CD14-positive monocyte (primary cell): Measurements from ENCODE around the gene CFAP299. TPM values are rescaled to one million over a fixed set of nuclear protein-coding genes. Genes with fewer than 3 reads are reported as not detected.

Experiments
- DNase-seq, 3 donors: peaks; one replicate each; pipeline ENCODE4 v3.0.0-alpha.2; 2011 to 2022
- H2AFZ ChIP-seq: 2 replicates; pipeline ENCODE4 v1.6.0; 2012; ENCODE audit warnings: mild to moderate bottlenecking, low read depth, low read length, inconsistent platforms; ENCODE audit not compliant: insufficient read depth, poor library complexity, severe bottlenecking
- H3K27ac ChIP-seq, 2 donors: 1 replicate in 1 of 2; 2 replicates in 1 of 2; pipeline ENCODE4 v1.5.1; 2012 to 2013; ENCODE audit warnings: low read length in 2 of 2, control low read depth in 1 of 2, inconsistent platforms in 1 of 2, low read depth in 1 of 2, mild to moderate bottlenecking in 1 of 2
- H3K27me3 ChIP-seq, 2 donors: one replicate each; pipeline versions ENCODE4 v1.6.0 to v1.6.1; 2011 to 2013; ENCODE audit warnings: low read length in 2 of 2; ENCODE audit not compliant: control insufficient read depth in 2 of 2, insufficient read depth in 2 of 2
- H3K36me3 ChIP-seq, 2 donors: replicated peaks in 1 of 2; 1 replicate in 1 of 2; 2 replicates in 1 of 2; pipeline versions ENCODE4 v1.5.1 to v1.6.1; 2012 to 2013; ENCODE audit warnings: low read length in 2 of 2, control low read depth in 1 of 2, inconsistent platforms in 1 of 2, mild to moderate bottlenecking in 1 of 2; ENCODE audit not compliant: insufficient read depth in 2 of 2, control insufficient read depth in 1 of 2
- H3K4me1 ChIP-seq, 2 donors: 1 replicate in 1 of 2; 2 replicates in 1 of 2; pipeline versions ENCODE4 v1.5.1 to v1.6.1; 2012 to 2013; ENCODE audit warnings: low read length in 2 of 2, control low read depth in 1 of 2, inconsistent platforms in 1 of 2, mild to moderate bottlenecking in 1 of 2, moderate library complexity in 1 of 2; ENCODE audit not compliant: insufficient read depth in 2 of 2, control insufficient read depth in 1 of 2
- H3K4me2 ChIP-seq: replicated peaks from 2 replicates; pipeline ENCODE3; 2012; ENCODE audit warnings: low read length, moderate library complexity, mild to moderate bottlenecking; ENCODE audit not compliant: poor library complexity, severe bottlenecking; ENCODE audit errors: extremely low read depth
- H3K4me3 ChIP-seq, 3 experiments: fragments of 200-600 bp in 1 of 3; sonication (generic) in 1 of 3; replicated peaks in 1 of 3; 1 replicate in 2 of 3; 2 replicates in 1 of 3; pipeline ENCODE4 v1.5.1; 2011 to 2013; ENCODE audit warnings: low read length in 3 of 3, mild to moderate bottlenecking in 3 of 3, control low read depth in 2 of 3, low read depth in 2 of 3, inconsistent platforms in 1 of 3, moderate library complexity in 1 of 3
- H3K79me2 ChIP-seq: 2 replicates; pipeline ENCODE4 v1.6.0; 2012; ENCODE audit warnings: mild to moderate bottlenecking, control low read depth, inconsistent platforms, low read length, moderate library complexity; ENCODE audit not compliant: insufficient read depth
- H3K9ac ChIP-seq: 2 replicates; pipeline ENCODE4 v1.6.0; 2017; ENCODE audit warnings: low read length, mild to moderate bottlenecking; ENCODE audit not compliant: insufficient read depth, poor library complexity, severe bottlenecking
- H3K9me3 ChIP-seq, 2 donors: replicated peaks in 1 of 2; 1 replicate in 1 of 2; 2 replicates in 1 of 2; pipeline versions ENCODE4 v1.5.1 to v1.6.1; 2012 to 2013; ENCODE audit warnings: low read length in 2 of 2, control low read depth in 1 of 2; ENCODE audit not compliant: control insufficient read depth in 1 of 2, insufficient read depth in 1 of 2
- H4K20me1 ChIP-seq: 2 replicates; pipeline ENCODE4 v1.6.0; 2012; ENCODE audit warnings: mild to moderate bottlenecking, low read length, control low read depth, moderate library complexity; ENCODE audit not compliant: insufficient read depth
- H3K27ac Mint-ChIP-seq, 7 donors: one replicate each; pipeline ENCODE4 v1.8.0; 2020; ENCODE audit warnings: mild to moderate bottlenecking in 7 of 7, mixed read lengths in 7 of 7, moderate library complexity in 6 of 7, inconsistent platforms in 2 of 7
- H3K27me3 Mint-ChIP-seq, 3 donors: one replicate each; pipeline ENCODE4 v1.8.0; 2021 to 2022; ENCODE audit warnings: low read depth in 3 of 3, mild to moderate bottlenecking in 3 of 3, mixed read lengths in 3 of 3, moderate library complexity in 3 of 3, inconsistent platforms in 1 of 3
- H3K36me3 Mint-ChIP-seq, 2 donors: one replicate each; pipeline ENCODE4 v1.8.0; 2020; ENCODE audit warnings: mixed read lengths in 2 of 2, inconsistent platforms in 1 of 2, mild to moderate bottlenecking in 1 of 2
- H3K4me1 Mint-ChIP-seq: one replicate; pipeline ENCODE4 v1.8.0; 2020; ENCODE audit warnings: mild to moderate bottlenecking, mixed read lengths
- H3K4me3 Mint-ChIP-seq, 2 donors: one replicate each; pipeline ENCODE4 v1.8.0; 2020; ENCODE audit warnings: mild to moderate bottlenecking in 2 of 2, mixed read lengths in 2 of 2, moderate library complexity in 1 of 2
- H3K9me3 Mint-ChIP-seq, 7 donors: one replicate each; pipeline ENCODE4 v1.8.0; 2020 to 2022; ENCODE audit warnings: mixed read lengths in 7 of 7, mild to moderate bottlenecking in 6 of 7, moderate library complexity in 6 of 7, inconsistent platforms in 2 of 7
- CTCF ChIP-seq: fragments of 200-600 bp; IDR thresholded peaks from one replicate; pipeline ENCODE4 v1.8.0; 2022; ENCODE audit warnings: antibody characterized with exemption, mild to moderate bottlenecking
- WGBS: methylation state at CpG from one replicate; pipeline ENCODE4 v1.1.5; 2013; ENCODE audit warnings: missing lambda C conversion rate; ENCODE audit not compliant: insufficient coverage; 5-methylcytosine and 5-hydroxymethylcytosine counted together
- intact Hi-C, 2 donors: fragments of 100-400 bp; cut with micrococcal nuclease; formaldehyde crosslinking; loops; one replicate each; pipeline versions ENCODE4 v1.15.0 to v1.15.1; 2023
- polyA plus RNA-seq, 3 donors: library from polyadenylated mRNA; depleted of rRNA in 1 of 3; unstranded in 2 of 3; stranded (reverse) in 1 of 3; fragments of 300-500 nt in 2 of 3; fragments of >200 nt in 1 of 3; fragmentation: Illumina TruSeq in 2 of 3; gene quantifications; 1 replicate in 2 of 3; 2 replicates in 1 of 3; pipeline ENCODE4 v1.2.3, GENCODE V29; 2012 to 2021

Gene CFAP299
- polyA plus RNA-seq, 3 donors: not detected

GRCh38 chr4:80539190-80539589 lies 203.7 kb downstream of the CFAP299 start:
- intact Hi-C loops: no loop called here
- Histone ChIP-seq H3K36me3 (no peaks in the 10 kb centered on the region), H3K4me1 (no peaks in the 10 kb centered on the region), H3K27me3 (no peaks in the 10 kb centered on the region), H3K9ac (no peak overlapping the region), H3K27ac (no peak overlapping the region), H3K4me3 (no peak overlapping the region), H4K20me1 (no peaks in the 10 kb centered on the region), H3K79me2 (no peaks in the 10 kb centered on the region), H2AFZ (no peak overlapping the region), H3K9me3 (no peaks in the 10 kb centered on the region), H3K4me2 (no peak overlapping the region)
- peaks cover 0 to 2% (median 0%) of the 10 kb centered on the region in 3 donors for H3K27me3 Mint-ChIP-seq
- DNase-seq: no peak
- no peak overlapping the region for H3K4me3 Mint-ChIP-seq
- H3K9me3 Mint-ChIP-seq: peaks cover 0 to 9% (median 2%) of the 10 kb centered on the region in 7 donors
- no peaks in the 10 kb centered on the region for H3K36me3 Mint-ChIP-seq
- WGBS: 78% methylated on average over 2 of the region's 3 CpGs
- TF ChIP-seq CTCF: no peak
- H3K27ac Mint-ChIP-seq: no peak overlapping the region
- no peaks in the 10 kb centered on the region for H3K4me1 Mint-ChIP-seq

GRCh38 chr4:80540349-80540748 lies 204.8 kb downstream of the CFAP299 start:
- Histone ChIP-seq H3K4me1 (no peaks in the 10 kb centered on the region), H3K9ac (no peak overlapping the region), H3K9me3 (no peaks in the 10 kb centered on the region), H2AFZ (no peak overlapping the region), H3K4me3 (no peak overlapping the region), H3K27ac (no peak overlapping the region), H3K36me3 (no peaks in the 10 kb centered on the region), H3K79me2 (no peaks in the 10 kb centered on the region), H4K20me1 (no peaks in the 10 kb centered on the region), H3K27me3 (no peaks in the 10 kb centered on the region), H3K4me2 (no peak overlapping the region)
- no peak for TF ChIP-seq CTCF
- peaks cover 0 to 2% (median 0%) of the 10 kb centered on the region in 3 donors for H3K27me3 Mint-ChIP-seq
- no peaks in the 10 kb centered on the region for H3K4me1 Mint-ChIP-seq
- intact Hi-C loops: no loop called here
- no CpG with 5 or more reads among the region's 1 CpG for WGBS
- no peak overlapping the region for H3K4me3 Mint-ChIP-seq
- H3K9me3 Mint-ChIP-seq: peaks cover 0 to 9% (median 2%) of the 10 kb centered on the region in 7 donors
- no peaks in the 10 kb centered on the region for H3K36me3 Mint-ChIP-seq
- no peak for DNase-seq
- no peak overlapping the region for H3K27ac Mint-ChIP-seq
